Esophagus (tissue), 2 donors: ENCODE measurements around the gene MCOLN2. TPM values are rescaled to one million over a fixed set of nuclear protein-coding genes. Genes with fewer than 3 reads are reported as not detected.
A peak's percentile ranks its signal among the peaks of the same experiment; 100 is the strongest.

Experiments used
- H3K27ac ChIP-seq, 2 donors: one replicate each; pipeline ENCODE4 v1.5.1; 2013; ENCODE audit warnings: low read depth in 2 of 2, mild to moderate bottlenecking in 2 of 2, inconsistent platforms in 1 of 2, low read length in 1 of 2, moderate library complexity in 1 of 2
- H3K27me3 ChIP-seq, 2 donors: one replicate each; pipeline ENCODE4 v1.6.1; 2013; ENCODE audit warnings: low read length in 2 of 2, control low read depth in 1 of 2, mild to moderate bottlenecking in 1 of 2; ENCODE audit not compliant: insufficient read depth in 2 of 2, control insufficient read depth in 1 of 2
- H3K36me3 ChIP-seq, 2 donors: one replicate each; pipeline ENCODE4 v1.6.1; 2013; ENCODE audit warnings: low read length in 1 of 2; ENCODE audit not compliant: control insufficient read depth in 2 of 2, insufficient read depth in 2 of 2
- H3K4me1 ChIP-seq, 2 donors: one replicate each; pipeline ENCODE4 v1.6.1; 2013; ENCODE audit warnings: low read length in 1 of 2; ENCODE audit not compliant: control insufficient read depth in 2 of 2, insufficient read depth in 2 of 2
- H3K4me3 ChIP-seq, 2 donors: one replicate each; pipeline ENCODE4 v1.5.1; 2013; ENCODE audit warnings: low read length in 2 of 2, mild to moderate bottlenecking in 2 of 2, low read depth in 1 of 2, moderate library complexity in 1 of 2
- H3K9me3 ChIP-seq, 2 donors: one replicate each; pipeline ENCODE4 v1.6.1; 2013; ENCODE audit warnings: mild to moderate bottlenecking in 2 of 2, low read depth in 1 of 2, low read length in 1 of 2, moderate library complexity in 1 of 2; ENCODE audit not compliant: control insufficient read depth in 2 of 2, insufficient read depth in 1 of 2
- WGBS, 2 donors: extraction: QIAGEN DNeasy Blood & Tissue Kit; methylation state at CpG; one replicate each; pipeline ENCODE4 v1.1.7; 2013; 5-methylcytosine and 5-hydroxymethylcytosine counted together
- polyA plus RNA-seq, 2 donors: library from polyadenylated mRNA; stranded (reverse); fragments of 200-250 nt; gene quantifications; one replicate each; pipeline ENCODE4 v1.2.3, GENCODE V29; 2013
- donor health status: healthy with polysubstance abuse.
- donor health status: Bipolar disorder and iron deficiency.

MCOLN2 gene
- polyA plus RNA-seq, 2 donors, result 0.79 to 1.4 TPM

GRCh38 chr1:84949664-84950063, 47.2 kb downstream of the MCOLN2 start:
- H3K27ac ChIP-seq, result no peak overlapping the region
- no peaks in the 10 kb centered on the region for H3K27me3 ChIP-seq
- H3K4me1 ChIP-seq, result peaks cover 0 to 6% of the 10 kb centered on the region in 2 donors
- no peaks in the 10 kb centered on the region for H3K36me3 ChIP-seq
- no peak overlapping the region for H3K4me3 ChIP-seq
- no peaks in the 10 kb centered on the region for H3K9me3 ChIP-seq

GRCh38 chr1:84947536-84948410, 49.1 kb downstream of the MCOLN2 start:
- 70 to 78% methylated on average over 5 of the region's 5 CpGs for WGBS, 2 donors
- no peaks in the 10 kb centered on the region for H3K9me3 ChIP-seq
- peak overlapping the region in 1 of 2 donors; percentile 54 for H3K27ac ChIP-seq
- H3K36me3 ChIP-seq, result no peaks in the 10 kb centered on the region
- H3K27me3 ChIP-seq, result no peaks in the 10 kb centered on the region
- peaks cover 0 to 6% of the 10 kb centered on the region in 2 donors for H3K4me1 ChIP-seq
- no peak overlapping the region for H3K4me3 ChIP-seq

GRCh38 chr1:84946631-84947030, 50.3 kb downstream of the MCOLN2 start:
- Histone ChIP-seq H3K36me3 (no peaks in the 10 kb centered on the region), H3K4me3 (no peak overlapping the region), H3K27ac (peak overlapping the region in 1 of 2 donors; percentile 18), H3K27me3 (no peaks in the 10 kb centered on the region), H3K4me1 (peaks cover 0 to 6% of the 10 kb centered on the region in 2 donors), H3K9me3 (no peaks in the 10 kb centered on the region)
- 71 to 79% methylated on average over 4 of the region's 4 CpGs for WGBS, 2 donors

GRCh38 chr1:84944767-84945486, 52.0 kb downstream of the MCOLN2 start:
- H3K27ac ChIP-seq, result peak overlapping the region in 1 of 2 donors; percentile 36
- H3K4me3 ChIP-seq, result no peak overlapping the region
- H3K4me1 ChIP-seq, result peaks cover 0 to 6% of the 10 kb centered on the region in 2 donors
- H3K9me3 ChIP-seq, result no peaks in the 10 kb centered on the region
- no peaks in the 10 kb centered on the region for H3K27me3 ChIP-seq
- no peaks in the 10 kb centered on the region for H3K36me3 ChIP-seq
- 1 to 3% methylated on average over 6 of the region's 6 CpGs for WGBS, 2 donors

- Histone ChIP-seq H3K4me1 (no peaks in the 10 kb centered on the region), H3K9me3 (peaks cover 0 to 2% of the 10 kb centered on the region in 2 donors), H3K4me3 (no peak overlapping the region), H3K27ac (no peak overlapping the region), H3K36me3 (no peaks in the 10 kb centered on the region), H3K27me3 (no peaks in the 10 kb centered on the region)
- WGBS, 2 donors, result 80 to 92% methylated on average over 1 of the region's 1 CpG
These were observed 55.1 kb downstream of the MCOLN2 start for GRCh38 chr1:84941843-84942242.

GRCh38 chr1:84940481-84940880, 56.4 kb downstream of the MCOLN2 start:
- H3K27ac ChIP-seq, result no peak overlapping the region
- H3K9me3 ChIP-seq, result peaks cover 0 to 2% of the 10 kb centered on the region in 2 donors
- no peak overlapping the region for H3K4me3 ChIP-seq
- 79 to 86% methylated on average over 4 of the region's 4 CpGs for WGBS, 2 donors
- no peaks in the 10 kb centered on the region for H3K36me3 ChIP-seq
- H3K4me1 ChIP-seq, result no peaks in the 10 kb centered on the region
- H3K27me3 ChIP-seq, result no peaks in the 10 kb centered on the region

GRCh38 chr1:84939761-84940160, 57.2 kb downstream of the MCOLN2 start:
- Histone ChIP-seq H3K9me3 (peaks cover 0 to 2% of the 10 kb centered on the region in 2 donors), H3K4me1 (no peaks in the 10 kb centered on the region), H3K36me3 (no peaks in the 10 kb centered on the region), H3K27ac (no peak overlapping the region), H3K27me3 (no peaks in the 10 kb centered on the region), H3K4me3 (no peak overlapping the region)
- WGBS, 2 donors, result 95 to 97% methylated on average over 11 of the region's 11 CpGs

GRCh38 chr1:84939151-84939550, 57.8 kb downstream of the MCOLN2 start:
- Histone ChIP-seq H3K27ac (no peak overlapping the region), H3K27me3 (no peaks in the 10 kb centered on the region), H3K4me1 (no peaks in the 10 kb centered on the region), H3K4me3 (no peak overlapping the region), H3K36me3 (no peaks in the 10 kb centered on the region), H3K9me3 (peaks cover 0 to 2% of the 10 kb centered on the region in 2 donors)
- 58 to 66% methylated on average over 8 of the region's 8 CpGs for WGBS, 2 donors

- no peak overlapping the region for H3K4me3 ChIP-seq
- no peaks in the 10 kb centered on the region for H3K36me3 ChIP-seq
- no peak overlapping the region for H3K27ac ChIP-seq
- no peaks in the 10 kb centered on the region for H3K27me3 ChIP-seq
- H3K9me3 ChIP-seq, result peaks cover 0 to 2% of the 10 kb centered on the region in 2 donors
- WGBS, 2 donors, result 2 to 4% methylated on average over 5 of the region's 5 CpGs
- H3K4me1 ChIP-seq, result no peaks in the 10 kb centered on the region
These were observed 60.6 kb downstream of the MCOLN2 start for GRCh38 chr1:84936116-84936810.
